GM11168 (cell line): ENCODE results near the gene IL2RA.

Experiments
- in situ Hi-C: fragments of 300-500 bp; cut with MboI; formaldehyde crosslinking; loops from one replicate; pipeline ENCODE4 v1.12.0; 2022; ENCODE audit warnings: low sequenced_read_pairs; ENCODE audit not compliant: unreplicated experiment

Gene IL2RA

GRCh38 chr10:6062101-6062771, at the start of gene IL2RA:
Gene IL2RA, minus strand, starts transcription at chr10:6062367. Its CDS starts 216 bp downstream, at chr10:6062151.
- in situ Hi-C loops = no loop called here

- in situ Hi-C loops = no loop called here
These were observed 48.0 kb upstream of the IL2RA start for GRCh38 chr10:6110136-6110535.

GRCh38 chr10:6109444-6109775, 47.2 kb upstream of the IL2RA start:
- in situ Hi-C loops = loop anchor here (10.0 kb wide), 2 partner anchors 45 to 285 kb away; no protein-coding TSS in a partner anchor

- in situ Hi-C loops = loop anchor here (10.0 kb wide), 2 partner anchors 46 to 286 kb away; no protein-coding TSS in a partner anchor
These were observed 46.7 kb upstream of the IL2RA start for GRCh38 chr10:6108631-6109443.

- in situ Hi-C loops = loop anchor here (10.0 kb wide), 2 partner anchors 47 to 287 kb away; no protein-coding TSS in a partner anchor
These were observed 45.9 kb upstream of the IL2RA start for GRCh38 chr10:6108072-6108471.

- in situ Hi-C loops = loop anchor here (10.0 kb wide), 2 partner anchors 47 to 287 kb away; no protein-coding TSS in a partner anchor
These were observed 45.4 kb upstream of the IL2RA start for GRCh38 chr10:6107616-6108015.

- in situ Hi-C loops = loop anchor here (10.0 kb wide), 2 partner anchors 51 to 291 kb away; no protein-coding TSS in a partner anchor
These were observed 41.4 kb upstream of the IL2RA start for GRCh38 chr10:6103591-6103990.

GRCh38 chr10:6102128-6102527, 40.0 kb upstream of the IL2RA start:
- in situ Hi-C loops = loop anchor here (10.0 kb wide), 2 partner anchors 53 to 293 kb away; no protein-coding TSS in a partner anchor

GRCh38 chr10:6101181-6101580, 39.0 kb upstream of the IL2RA start:
- in situ Hi-C loops = loop anchor here (10.0 kb wide), 2 partner anchors 54 to 294 kb away; no protein-coding TSS in a partner anchor

GRCh38 chr10:6100370-6100769, 38.2 kb upstream of the IL2RA start:
- in situ Hi-C loops = loop anchor here (10.0 kb wide), 2 partner anchors 54 to 294 kb away; no protein-coding TSS in a partner anchor

- in situ Hi-C loops = no loop called here
These were observed 36.0 kb upstream of the IL2RA start for GRCh38 chr10:6098156-6098555.

GRCh38 chr10:6097063-6097462, 34.9 kb upstream of the IL2RA start:
- in situ Hi-C loops = no loop called here

GRCh38 chr10:6095810-6096570, 33.8 kb upstream of the IL2RA start:
- in situ Hi-C loops = no loop called here

GRCh38 chr10:6092731-6093130, 30.6 kb upstream of the IL2RA start:
- in situ Hi-C loops = no loop called here

GRCh38 chr10:6091630-6092029, 29.5 kb upstream of the IL2RA start:
- in situ Hi-C loops = no loop called here

GRCh38 chr10:6089334-6090219, 27.4 kb upstream of the IL2RA start:
- in situ Hi-C loops = no loop called here

- in situ Hi-C loops = no loop called here
These were observed 26.7 kb upstream of the IL2RA start, which contains the start of gene RBM17 for GRCh38 chr10:6088721-6089333. Gene RBM17, plus strand, starts transcription at chr10:6089034. Its CDS starts 8,032 bp downstream, at chr10:6097066.

- in situ Hi-C loops = no loop called here
These were observed 24.4 kb upstream of the IL2RA start for GRCh38 chr10:6086375-6087233.
